Measurements from ENCODE around the gene CPLANE1. TPM values are rescaled to one million over a fixed set of nuclear protein-coding genes. Genes with fewer than 3 reads are reported as not detected.

The CPLANE1 gene
- total and polyA plus RNA-seq, 2 donors (not counting 3 experiments of a cell fraction or from before 2014, with no cell fraction given), result 4.6 to 21.5 TPM

DNA sequence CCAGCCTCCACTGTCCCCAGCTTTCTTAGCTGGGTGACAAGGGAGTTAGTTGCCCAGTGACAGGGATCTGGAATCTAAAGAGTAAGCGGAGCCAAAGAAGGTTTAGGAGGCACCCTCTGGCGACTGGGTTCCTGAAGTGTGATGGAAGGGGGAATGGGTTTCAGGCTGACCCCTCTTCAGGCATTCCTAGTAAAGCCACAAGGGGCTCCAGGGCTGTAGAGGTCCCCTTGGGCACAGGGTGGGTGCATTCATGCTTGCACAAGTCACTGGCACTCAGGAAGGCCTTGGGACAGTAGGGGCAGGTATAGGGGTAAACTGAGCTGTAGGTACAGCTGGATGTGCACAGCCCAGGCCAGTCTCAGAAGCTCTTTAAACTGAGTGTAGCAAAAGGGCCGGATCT lies 74.2 kb downstream of the CPLANE1 start:
- ChIA-PET POLR2A (no interaction called here), CTCF (no interaction called here)
- Histone ChIP-seq H4K20me1 (replicated peaks; ENCODE audit: control insufficient read depth, extremely low read depth, insufficient read depth, low read length) (no peaks in the 10 kb centered on the region), H3K4me1 (ENCODE audit: control insufficient read depth, extremely low read depth, insufficient read depth, low read length) (no peaks in the 10 kb centered on the region), H3K4me3 (replicated peaks in 1 of 3; ENCODE audit: insufficient read depth in 1 of 3, low read depth in 1 of 3, low read length in 3 of 3) (no peak overlapping the region), H3K36me3 (ENCODE audit: control insufficient read depth in 2 of 2, extremely low read depth in 1 of 2, insufficient read depth in 2 of 2, low read length in 2 of 2) (peaks cover 2 to 4% of the 10 kb centered on the region in 2 experiments), H3K9me3 (replicated peaks; ENCODE audit: control insufficient read depth, insufficient read depth, low read length) (no peaks in the 10 kb centered on the region), H3K27me3 (ENCODE audit: control insufficient read depth in 2 of 2, insufficient read depth in 2 of 2, low read length in 2 of 2) (no peaks in the 10 kb centered on the region), H3K4me2 (ENCODE audit: insufficient read depth, low read length) (no peak overlapping the region), H3K79me2 (ENCODE audit: control insufficient read depth, insufficient read depth, low read length) (no peaks in the 10 kb centered on the region), H3K9ac (replicated peaks; ENCODE audit: extremely low read depth, insufficient read depth, low read length) (no peak overlapping the region), H3K9me1 (replicated peaks; ENCODE audit: control insufficient read depth, extremely low read depth, insufficient read depth, low read length) (no peaks in the 10 kb centered on the region), H2AFZ (ENCODE audit: low read depth, low read length) (no peak overlapping the region), H3K27ac (ENCODE audit: insufficient read depth, low read depth, low read length) (no peak overlapping the region)
- dilution Hi-C loops (cut with MboI; ENCODE audit: extremely low pct_ligation_motif_present, low sequenced_read_pairs) (no loop called here), intact Hi-C loops (cut with micrococcal nuclease) (no loop called here)
- DNase-seq (ENCODE audit: low read depth, low spot score), result no peak
- no TSS peak for BruUV-seq (replicated peaks)
- TF ChIP-seq, protein P1, sequence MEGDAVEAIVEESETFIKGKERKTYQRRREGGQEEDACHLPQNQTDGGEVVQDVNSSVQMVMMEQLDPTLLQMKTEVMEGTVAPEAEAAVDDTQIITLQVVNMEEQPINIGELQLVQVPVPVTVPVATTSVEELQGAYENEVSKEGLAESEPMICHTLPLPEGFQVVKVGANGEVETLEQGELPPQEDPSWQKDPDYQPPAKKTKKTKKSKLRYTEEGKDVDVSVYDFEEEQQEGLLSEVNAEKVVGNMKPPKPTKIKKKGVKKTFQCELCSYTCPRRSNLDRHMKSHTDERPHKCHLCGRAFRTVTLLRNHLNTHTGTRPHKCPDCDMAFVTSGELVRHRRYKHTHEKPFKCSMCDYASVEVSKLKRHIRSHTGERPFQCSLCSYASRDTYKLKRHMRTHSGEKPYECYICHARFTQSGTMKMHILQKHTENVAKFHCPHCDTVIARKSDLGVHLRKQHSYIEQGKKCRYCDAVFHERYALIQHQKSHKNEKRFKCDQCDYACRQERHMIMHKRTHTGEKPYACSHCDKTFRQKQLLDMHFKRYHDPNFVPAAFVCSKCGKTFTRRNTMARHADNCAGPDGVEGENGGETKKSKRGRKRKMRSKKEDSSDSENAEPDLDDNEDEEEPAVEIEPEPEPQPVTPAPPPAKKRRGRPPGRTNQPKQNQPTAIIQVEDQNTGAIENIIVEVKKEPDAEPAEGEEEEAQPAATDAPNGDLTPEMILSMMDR (IDR thresholded peaks at IDR 0.05; ENCODE audit: extremely low read depth in 1 of 2, insufficient read depth in 1 of 2, low read depth in 1 of 2, low read length in 2 of 2), result no peak
- no peak for TF ChIP-seq JUN (IDR thresholded peaks at IDR 0.05; ENCODE audit: borderline replicate concordance, insufficient read depth, insufficient read length, low read depth)
- TF ChIP-seq EZH2 (IDR thresholded peaks at IDR 0.05; ENCODE audit: borderline replicate concordance, low read depth, low read length, severe bottlenecking), result no peak
- TF ChIP-seq FOS (IDR thresholded peaks at IDR 0.05; ENCODE audit: borderline replicate concordance, insufficient read depth, low read length), result no peak
- no peak for TF ChIP-seq POLR2AphosphoS5 (IDR thresholded peaks at IDR 0.05; ENCODE audit: insufficient read depth, low read depth, low read length)
- TF ChIP-seq, protein P2, sequence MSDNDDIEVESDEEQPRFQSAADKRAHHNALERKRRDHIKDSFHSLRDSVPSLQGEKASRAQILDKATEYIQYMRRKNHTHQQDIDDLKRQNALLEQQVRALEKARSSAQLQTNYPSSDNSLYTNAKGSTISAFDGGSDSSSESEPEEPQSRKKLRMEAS (IDR thresholded peaks at IDR 0.05; ENCODE audit: insufficient read depth, insufficient read length), result no peak
- TF ChIP-seq GATA2 (IDR thresholded peaks at IDR 0.05; ENCODE audit: insufficient read depth, insufficient read length, low read depth, low read length), result no peak
- no peak for TF ChIP-seq MYC (IDR thresholded peaks at IDR 0.05; ENCODE audit: low read depth, low read length)
- no peak for TF ChIP-seq POLR2A (IDR thresholded peaks at IDR 0.05; ENCODE audit: low read depth, low read length)
- FAIRE-seq, result no peak
